ENCODE measurements around the gene ZMIZ1.

Gene ZMIZ1

DNA sequence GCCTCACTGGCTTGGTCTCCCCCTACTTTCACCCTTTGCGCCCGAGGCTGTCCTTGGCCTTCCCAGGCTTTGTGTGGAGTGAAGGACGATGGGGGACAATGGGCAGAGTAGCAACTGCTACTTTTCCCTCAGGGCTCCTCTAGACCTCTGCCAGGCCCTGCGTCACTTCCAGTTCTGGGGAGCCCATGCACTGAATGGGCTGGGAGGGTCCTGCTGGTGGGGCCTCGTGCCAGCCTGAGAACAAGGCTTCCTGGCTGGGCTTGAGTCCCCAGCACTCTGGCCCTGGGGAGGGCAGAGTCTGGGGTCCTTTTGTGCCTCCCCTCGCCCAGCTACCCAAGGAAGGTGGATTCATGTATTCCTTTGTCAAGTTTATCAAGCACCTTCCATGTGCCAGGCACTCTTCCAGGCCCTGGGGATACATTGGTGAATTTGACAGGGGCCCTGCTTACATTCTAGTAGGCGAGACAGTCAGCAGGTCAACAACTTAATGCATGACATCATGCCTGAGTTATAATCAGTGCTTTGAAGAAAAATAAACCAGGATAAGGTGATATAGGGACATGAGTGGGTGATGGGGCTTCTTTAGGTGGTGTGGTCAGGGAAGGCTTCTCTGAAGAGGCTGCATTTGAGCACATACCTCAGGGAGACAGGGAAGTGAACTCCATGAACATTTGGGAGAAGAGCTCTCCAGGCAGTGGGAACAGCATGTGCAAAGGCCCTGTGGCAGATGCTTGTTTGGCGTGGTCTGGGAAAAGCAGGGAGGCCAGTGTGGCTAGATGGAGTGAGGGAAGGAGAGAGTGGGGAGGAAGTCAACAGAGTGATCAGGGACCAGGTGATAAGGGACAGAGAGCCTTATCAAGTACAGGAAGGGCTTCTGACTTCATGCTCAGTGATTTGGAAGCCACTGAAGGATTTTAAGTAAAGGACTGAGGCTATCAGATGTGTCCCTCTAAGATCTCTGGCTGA is 14.1 kb downstream of the ZMIZ1 start:
- DNase-seq = no peak

DNA sequence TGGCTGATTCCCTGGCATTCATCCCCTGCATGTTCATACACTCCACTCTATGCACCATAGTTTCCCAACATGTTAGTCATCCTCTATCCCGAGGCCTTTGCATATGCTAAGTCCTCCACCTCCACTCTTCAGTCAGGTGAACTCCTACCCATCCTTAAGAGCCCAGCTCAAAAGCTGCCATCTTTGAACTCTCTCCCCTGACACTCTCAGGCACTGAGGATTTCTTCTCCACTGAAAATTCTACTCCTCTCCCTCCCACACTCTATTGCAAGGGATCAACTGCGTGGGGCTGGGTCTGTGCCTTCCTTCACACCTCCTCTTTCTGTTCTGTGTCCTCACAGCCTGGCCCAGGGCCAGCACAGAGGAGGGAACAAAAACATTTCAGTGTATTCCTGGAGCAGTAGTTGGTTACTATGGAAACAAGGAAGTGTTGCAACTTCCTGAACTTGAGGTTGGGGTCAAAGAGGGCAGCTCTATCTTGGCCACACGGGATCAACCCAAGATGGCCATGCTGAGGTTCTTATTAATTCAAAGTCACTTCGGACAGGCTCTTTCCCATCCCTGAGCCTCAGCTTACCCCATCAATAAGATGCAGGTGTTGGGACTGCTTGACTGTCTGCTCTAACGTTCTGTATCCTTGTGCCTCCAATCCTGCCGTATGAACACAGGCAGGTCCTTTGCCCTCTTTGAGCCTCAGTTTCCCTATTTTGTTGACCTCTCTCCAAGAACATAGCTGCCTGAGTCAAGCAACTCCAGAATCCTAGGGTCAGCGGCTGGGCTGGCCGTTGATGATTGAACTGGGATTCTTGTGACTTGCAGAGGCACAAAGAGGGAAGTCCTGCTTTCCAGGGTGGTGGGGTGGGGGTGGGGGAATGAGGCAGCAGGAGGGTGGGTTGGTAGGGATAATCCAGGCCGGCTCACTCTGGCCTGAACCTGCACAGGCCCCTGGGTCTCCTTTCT is 15.5 kb downstream of the ZMIZ1 start:
- DNase-seq = no peak

DNA sequence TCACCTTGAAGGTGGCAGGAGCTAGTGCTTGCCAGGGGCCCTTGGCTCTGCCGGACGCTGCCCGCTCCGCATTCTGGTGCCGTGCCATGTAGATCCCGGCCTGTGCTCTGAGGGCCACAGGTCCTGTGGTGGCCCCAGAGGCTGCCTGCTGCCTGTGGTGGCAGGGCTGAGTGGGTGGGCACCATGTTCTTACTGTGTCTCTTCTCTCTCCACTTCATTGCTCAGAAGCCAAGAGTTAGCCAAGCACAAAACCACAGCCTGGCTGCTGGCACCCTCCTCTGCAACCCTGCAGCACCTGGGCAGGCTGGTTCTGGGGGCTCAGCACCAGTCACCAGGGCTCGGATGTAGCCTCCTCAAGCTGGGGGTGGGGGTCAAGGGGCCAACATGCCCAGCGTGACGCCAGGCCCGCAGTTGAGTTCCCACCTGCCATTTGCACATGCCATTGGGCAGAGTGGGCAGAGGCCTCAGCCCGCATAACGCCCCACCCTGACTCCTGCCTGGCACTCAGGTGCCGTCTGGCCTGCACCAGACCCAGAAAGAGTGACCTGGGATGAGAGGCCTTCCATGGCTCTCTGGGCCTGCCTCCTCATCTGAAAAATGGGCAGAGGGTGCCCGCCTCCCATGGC is 16.3 kb downstream of the ZMIZ1 start:
- DNase-seq = no peak

DNA sequence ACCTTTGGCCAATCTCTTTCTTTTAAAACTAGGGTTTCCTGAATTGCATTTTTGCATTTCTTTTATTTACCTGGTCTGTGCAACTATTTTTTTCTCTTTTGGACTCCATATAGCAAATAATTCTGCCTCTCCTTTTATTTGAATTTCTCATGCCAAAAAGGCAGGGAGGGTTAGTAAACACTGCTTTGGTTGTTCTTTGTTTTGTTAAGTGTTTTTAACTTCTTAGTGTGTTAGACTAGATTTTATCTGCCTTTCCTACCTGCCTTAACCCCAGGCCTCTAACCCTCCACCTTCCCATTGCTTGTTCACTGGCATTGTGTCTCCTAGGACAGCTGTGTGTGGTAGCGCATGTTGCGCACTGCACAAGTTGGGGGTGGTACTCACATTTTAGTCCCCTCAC is 18.1 kb downstream of the ZMIZ1 start:
- no peak for DNase-seq

DNA sequence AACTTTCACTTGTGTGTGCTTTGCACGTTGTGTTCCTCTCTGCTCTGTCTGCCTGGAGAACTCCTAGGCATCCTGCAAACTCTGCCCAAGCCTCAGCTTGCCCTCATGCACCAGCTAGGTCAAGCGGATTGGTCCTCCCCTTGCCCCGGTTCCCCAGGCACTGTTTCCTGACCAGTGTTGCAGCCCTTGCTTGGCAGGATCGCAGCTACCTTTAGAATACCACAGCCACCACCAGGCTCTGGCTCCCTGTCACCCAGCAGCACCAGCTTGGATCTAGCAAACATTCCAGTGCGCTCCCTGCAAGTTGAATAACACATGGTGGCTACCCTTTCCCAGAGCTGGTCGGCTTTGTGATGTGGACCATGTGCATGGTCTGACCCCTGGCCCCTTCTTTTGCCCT is 19.0 kb downstream of the ZMIZ1 start:
- DNase-seq = no peak

DNA sequence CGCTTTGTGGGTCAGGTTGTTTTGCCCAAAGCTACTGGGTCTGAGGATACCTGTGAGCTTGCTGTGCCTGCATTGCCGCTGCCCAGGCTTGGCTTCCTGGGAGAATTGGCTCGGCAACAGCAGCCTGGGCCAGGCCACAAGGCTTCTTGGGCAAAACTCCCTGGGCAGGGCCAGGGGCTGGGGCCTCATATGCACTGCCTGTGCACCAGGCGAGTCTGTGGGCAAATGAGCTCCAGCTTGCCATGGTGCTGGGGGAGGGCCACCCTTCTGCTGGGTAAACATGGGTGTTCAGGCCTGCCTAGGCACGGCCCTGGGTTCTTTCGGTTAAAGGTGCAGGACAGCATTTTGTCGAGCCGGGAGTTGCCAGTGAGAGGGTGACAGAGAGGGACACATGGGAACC is 19.4 kb downstream of the ZMIZ1 start:
- DNase-seq = no peak

DNA sequence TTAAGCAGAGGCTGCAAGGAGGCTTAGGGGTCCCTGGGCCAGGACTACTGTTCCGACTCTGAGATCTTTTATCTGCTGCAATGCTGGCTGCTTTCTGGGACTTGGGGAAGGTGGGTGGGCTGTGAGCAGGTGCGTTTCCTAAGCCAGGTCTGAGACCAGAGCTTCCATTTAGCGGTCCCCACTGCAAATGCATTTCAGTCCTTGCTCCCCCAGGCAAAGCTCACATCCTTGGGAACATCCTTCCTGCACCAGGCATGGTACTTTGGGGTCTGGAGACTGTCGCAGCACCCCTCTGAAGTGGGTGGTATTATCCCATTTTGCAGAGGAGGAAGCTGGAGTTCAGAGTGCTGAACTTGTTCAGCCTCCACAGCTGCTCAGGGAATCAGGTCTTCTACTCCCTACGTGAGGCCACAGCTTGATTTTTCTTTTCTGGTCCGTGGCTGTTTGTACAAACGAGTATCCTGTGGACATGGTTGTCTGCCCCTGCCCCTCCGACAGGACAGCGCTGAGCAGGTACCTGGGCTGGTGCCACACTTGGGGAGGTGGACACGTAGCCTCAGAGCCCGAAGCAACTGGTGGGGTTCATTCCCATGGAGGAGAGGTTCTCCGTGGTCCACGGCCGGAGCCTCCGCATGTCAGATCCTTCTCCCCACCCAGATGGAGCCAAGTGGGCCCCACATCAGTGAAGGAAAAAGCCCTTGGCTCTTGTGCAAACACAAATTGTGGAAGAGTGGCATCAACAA is 20.0 kb downstream of the ZMIZ1 start:
- DNase-seq = no peak

DNA sequence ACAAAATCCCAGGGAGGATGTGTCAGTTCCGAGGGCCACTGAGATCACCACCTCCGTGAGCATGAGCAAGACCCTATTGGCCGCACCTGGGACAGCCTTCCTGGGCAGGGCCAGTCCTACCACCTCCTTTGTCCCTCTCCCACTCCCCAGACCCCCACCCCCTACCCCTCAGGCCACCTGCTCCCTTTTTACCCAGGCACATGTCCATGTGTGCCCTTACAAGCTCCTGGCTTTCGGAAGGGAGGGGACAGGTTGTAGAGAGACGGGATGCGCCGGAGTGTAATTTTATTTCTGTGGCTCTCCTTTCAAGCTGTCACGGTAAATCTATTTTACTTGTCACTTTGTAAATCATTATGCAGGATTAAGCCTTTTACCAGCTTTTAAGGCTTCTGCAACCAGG is 20.9 kb downstream of the ZMIZ1 start:
- DNase-seq = no peak

DNA sequence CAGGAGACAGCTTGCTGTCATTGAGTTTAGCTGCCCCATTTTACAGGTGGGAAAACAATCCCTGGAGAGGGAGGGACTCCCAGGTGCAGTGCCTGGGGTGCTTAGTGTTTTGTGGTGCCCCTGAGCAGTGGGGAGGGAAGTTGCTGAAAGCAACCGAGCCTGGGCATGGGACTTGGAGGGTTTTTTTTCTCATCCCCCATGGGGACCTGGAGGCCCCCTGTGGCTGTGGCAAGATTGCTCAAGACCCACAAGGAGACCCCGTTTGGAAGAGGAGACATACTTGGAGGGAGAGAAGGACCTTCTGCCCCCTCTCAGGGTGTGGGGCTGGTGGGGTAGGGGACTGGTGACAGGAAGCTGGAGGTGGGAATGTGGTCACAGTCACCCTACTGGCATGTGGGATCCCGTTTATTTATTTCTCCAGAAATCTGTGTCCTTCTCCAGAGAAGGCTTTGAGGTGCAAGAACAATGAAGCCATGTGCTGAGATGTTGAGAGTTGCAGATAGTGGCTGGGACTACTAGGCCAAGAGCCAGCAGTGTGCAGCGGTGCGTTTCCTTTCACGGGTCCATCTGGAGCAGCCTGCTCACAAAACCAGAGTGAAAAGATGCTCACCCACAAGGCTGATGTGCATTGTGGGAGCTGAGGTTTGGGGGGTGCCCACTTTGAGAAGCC is 21.5 kb downstream of the ZMIZ1 start:
- DNase-seq = no peak

DNA sequence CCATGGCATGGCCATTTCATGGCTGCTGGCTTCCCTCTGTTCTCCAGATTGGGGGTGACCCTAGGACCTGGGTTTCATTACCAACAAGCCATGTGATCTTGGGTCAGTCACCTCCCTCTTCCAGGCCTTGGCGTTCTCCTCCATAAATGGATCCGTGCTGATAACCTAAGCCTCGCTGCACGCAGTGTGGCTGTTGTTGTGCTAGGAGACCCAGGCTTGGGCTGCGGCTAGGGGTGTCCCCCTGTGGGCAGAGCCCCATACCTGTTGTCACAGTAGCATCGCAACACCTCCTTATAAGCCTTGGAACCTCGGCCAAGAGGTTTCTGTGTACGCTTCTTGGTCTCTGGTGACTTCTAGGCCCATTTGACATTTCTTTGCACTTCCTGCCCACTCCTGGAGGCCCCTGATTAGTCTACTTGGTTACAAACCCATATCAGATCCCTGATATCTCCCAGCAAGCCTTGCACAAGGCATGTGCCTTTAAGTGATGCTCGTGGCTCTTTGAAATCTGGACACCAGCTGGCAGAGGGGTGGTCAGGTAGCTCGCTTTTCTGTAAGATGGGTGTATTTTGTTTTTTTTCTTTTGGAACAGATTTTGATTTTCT is 23.6 kb downstream of the ZMIZ1 start:
- no peak for DNase-seq

DNA sequence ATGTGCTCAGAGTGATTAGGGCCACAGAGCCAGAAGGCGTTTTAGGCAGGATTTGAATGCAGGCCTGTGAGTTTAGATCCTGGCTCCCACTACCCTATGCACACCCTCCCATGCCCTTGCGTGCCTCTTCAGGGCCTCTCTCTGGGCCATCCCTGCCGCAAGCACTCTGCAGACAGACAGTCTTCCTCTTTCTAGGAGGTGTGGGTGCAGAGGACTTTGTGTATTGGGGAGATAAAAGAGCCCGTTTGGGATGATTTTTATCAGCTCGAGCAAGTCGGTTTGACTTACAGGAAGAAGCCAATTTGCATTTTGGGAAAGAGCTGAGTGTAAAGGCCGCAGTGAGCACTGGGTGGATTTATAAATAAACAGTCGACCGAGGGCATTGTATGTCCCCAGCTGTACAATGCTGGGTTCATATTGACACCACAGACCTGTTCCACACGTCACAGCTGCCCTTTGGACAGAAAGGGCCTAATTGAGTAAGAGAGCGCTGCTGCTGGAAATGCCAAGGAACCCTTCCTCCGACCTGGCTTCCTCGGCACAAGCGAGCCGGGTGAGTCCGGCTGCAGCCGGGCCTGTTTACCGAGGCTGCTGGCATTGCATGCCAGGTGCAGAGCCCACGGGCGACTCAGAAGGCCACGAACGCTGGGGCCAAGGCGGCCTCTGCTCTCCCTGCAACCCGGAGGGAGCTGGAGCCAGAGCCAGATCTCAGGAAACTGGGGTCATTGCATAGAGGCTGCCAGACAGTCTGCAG is 25.1 kb downstream of the ZMIZ1 start:
- no peak for DNase-seq

DNA sequence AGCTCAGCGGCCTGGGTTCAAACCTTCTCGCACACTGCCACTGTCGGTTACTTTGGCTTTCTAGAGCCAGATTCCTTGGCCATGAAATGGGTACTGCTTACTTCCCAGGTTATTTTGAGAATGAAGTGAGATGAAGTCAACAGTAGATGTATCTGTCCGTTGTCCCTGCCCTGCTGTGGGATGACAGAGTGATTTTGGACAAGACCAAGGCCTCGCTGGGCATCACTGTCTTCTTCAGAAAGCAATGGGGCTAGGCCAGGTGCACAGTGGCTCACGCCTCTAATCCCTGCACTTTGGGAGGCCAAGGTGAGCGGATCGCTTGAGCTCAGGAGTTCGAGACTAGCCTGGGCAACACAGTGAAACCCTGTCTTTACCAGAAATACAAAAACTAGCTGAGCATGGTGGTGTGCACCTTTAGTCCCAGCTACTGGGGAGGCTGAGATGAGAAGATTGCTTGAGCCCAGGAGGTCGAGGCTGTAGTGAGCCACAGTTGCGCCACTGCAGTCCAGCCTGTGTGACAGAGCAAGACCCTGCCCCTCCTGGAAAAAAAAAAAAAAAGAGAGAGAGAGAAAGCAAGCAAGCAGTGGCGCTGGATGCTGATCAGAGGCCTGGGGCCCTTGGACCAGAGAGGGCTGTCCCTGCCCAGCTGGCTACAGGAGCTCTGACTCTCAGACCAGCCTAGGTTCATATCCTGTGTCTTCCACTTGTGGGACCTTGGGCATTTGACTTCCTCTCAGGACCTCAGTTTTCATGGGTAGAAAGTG is 25.8 kb downstream of the ZMIZ1 start:
- no peak for DNase-seq

DNA sequence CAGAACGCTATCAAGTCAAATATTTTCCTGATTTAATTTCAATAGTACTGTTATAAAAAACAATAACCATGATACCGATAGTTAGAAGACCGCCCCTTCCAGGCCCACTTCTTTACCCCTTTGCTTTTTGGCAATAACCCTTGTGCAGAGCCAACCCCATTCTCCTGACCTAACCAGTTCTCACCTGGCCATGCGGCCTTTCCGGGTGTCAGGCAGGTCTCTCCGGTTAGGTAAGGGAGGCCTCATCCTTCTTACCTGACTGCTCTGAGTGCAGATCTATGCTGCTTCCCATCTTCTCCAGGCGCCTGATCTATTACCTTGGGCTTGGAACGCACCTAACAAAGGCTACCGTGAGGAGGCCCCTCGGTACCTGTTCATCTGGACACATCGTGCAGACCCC is 26.6 kb downstream of the ZMIZ1 start:
- no peak for DNase-seq

DNA sequence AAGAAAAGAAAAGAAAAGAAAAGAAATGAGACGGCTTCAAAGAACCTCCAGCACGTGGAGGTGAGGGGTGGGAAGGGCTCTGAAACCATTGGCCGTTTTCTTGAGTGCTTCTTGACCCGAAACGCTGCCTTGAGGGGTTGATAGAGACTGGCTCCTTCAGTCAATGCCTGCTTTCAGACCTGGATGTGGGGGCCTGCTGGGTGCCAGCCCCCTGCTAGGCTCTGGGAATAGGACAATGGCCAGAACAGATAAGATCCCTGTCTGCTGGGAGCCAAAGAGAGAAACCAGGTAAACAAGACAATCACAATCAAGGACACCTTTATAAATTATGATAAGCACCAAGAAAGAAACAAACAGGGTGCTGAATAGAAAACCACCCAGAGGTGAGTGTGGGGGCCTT is 27.7 kb downstream of the ZMIZ1 start:
- no peak for DNase-seq

DNA sequence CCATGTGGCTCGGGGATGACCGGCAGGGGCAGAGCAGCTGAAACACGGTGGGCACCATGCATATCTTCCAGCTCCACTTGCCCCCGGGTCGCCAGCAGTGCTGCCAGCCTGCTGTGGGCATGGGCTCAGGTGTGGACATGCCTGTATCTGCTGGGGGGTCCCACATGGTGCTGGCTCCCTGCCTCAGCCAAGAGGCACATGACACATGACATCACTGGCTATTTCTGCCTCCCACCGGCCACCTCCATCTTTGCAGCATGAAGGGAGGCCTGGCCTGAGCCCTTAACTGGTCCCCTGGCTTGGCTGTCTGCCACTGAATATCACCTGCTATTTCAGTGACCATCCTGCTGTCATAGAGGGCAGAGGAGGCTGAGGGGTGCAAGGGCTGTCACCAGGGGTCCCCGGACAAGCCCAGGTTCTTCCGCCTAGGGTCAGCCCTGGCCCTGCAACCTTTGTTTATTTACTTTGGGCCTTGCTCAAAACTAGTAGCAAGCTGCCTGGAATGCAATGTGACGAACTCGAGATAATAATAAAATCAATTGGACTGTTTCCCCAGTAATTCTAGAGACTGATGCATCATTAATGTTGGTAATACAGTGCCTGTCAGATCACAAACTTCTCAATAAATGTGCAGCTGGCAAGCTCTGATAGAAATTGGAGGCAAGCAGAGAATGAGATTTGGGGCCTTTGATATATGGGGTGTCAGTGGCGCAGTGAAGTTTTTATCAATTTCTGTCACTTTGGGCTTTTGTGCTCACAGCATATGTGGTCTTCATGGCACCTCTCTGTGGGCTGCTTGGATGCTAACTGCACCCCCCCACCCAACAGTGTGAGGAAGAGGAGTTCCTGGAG is 28.5 kb downstream of the ZMIZ1 start:
- DNase-seq = no peak

DNA sequence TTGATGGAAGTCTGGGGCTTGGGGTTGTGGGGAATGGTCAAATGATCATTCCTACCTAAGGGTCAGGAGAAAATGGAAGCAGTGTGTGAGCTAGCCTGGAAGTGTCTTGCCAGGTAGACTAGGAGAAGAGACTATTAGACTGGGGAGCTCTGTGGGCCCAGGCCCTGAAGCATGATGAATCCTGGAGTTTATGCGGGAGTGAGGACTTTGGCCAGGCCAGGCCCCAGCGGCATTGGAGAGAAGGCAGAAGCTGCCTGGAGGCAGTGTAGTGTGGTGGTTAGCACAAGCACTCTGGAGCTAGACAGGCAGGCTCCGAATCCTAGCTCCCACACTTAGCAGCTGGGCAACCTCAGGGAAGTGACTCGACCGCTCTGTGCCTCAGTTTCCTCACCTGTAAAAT is 29.3 kb downstream of the ZMIZ1 start:
- DNase-seq = no peak

DNA sequence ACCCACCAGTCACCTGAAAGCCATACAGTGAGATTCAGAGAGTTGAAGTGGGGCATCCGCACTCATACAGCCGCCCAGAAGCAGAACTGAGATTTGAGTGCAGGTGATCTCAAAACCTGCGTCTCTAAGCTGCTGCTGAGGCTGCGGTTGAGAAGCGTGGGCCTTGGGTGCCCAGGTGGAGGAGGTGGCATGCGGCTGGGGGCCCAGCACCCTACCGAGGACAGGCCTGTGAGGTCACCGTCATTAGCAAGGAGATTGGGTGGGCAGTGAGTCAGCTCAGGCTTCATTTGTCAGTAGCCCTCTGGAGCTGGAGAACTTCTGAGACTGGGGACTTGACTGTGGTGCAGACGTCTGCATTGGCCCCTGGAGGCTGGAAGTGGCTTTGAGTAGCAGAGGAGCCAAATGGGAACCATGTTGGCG is 29.8 kb downstream of the ZMIZ1 start:
- no peak for DNase-seq

DNA sequence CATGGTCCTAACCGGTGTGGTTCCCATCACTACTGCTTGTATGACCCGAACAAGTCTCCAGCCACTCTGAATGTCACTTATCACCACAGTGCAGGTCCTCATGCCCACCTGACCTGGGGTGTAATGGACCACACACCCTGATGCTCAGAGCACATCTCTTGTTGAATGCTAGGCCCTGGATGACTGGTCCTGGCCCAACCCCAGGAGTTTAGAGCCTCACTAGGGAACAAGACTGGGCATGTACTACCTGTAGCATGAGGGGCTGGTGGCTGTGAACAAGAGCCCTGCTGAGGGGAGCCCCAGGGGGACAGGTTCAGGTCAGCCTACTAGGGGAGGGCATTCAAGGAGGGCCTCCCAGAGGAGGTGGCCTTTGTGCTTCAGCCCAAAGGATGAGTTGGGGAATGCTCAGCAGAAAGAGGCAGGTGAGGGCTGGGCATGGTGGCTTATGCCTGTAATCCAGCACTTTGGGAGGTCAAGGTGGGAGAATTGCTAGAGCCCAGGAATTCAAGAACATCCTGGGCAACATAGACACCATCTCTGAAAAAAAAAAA is 31.2 kb downstream of the ZMIZ1 start:
- DNase-seq = no peak

DNA sequence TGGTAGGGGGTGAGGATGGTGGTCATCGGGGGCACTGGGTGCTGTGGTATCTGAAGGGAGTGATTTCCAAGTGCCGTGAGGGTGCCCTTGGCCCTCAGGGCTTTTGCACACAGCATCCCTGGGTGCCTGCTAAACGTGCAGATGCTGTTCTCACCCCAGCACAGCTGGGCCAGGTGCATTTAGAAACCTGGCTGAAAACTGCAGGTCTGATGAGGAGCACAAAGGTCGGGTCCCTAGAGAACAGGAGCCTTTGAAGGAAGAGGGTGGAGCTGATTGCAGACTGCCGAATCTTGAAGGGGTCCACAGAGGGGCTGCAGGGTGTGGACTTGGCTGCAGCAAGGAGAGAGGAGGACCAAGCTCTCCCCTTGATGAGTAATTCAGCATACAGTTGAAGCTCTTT is 32.0 kb downstream of the ZMIZ1 start:
- no peak for DNase-seq
